ENCODE results near the gene UBL4B.

The UBL4B gene

DNA sequence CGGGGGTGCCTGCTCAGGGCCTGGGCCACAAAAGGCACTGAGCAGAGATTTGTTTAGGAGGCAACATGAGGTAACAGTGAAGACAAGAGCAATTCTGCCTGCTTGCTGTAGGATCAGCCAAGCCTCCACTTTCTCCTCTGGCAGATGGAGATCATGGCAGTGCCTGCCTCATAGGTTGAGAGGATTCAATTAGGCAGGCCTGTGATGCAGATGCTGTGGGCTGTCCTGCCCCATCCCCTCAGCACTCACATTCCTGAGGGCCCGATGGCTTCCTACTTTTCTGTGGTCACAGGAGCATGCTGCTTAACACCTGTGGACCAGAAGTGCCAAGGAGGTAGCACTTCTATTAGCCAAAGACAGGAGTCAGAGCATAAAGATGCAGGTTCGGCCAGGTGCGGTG, 1.2 kb upstream of the UBL4B start:
- H3K27ac ChIP-seq (ENCODE audit: low read depth, low read length): no peak overlapping the region
- no peaks in the 10 kb centered on the region for H3F3A ChIP-seq (ENCODE audit: insufficient read depth)
- H3K79me2 ChIP-seq (ENCODE audit: insufficient read depth, low read length): no peaks in the 10 kb centered on the region
- H2AFZ ChIP-seq (ENCODE audit: low read depth, low read length, severe bottlenecking): no peak overlapping the region
- no peak overlapping the region for H3K9ac ChIP-seq (ENCODE audit: low read length)
- no peaks in the 10 kb centered on the region for H3K9me3 ChIP-seq (ENCODE audit: insufficient read depth, low read length)
- no peak overlapping the region for H3K4me3 ChIP-seq (ENCODE audit: insufficient read depth, low read length, poor library complexity, severe bottlenecking)
- no peaks in the 10 kb centered on the region for H3K9me2 ChIP-seq (replicated peaks; ENCODE audit: insufficient read depth, low read length)
- no peak overlapping the region for H3K4me2 ChIP-seq (ENCODE audit: low read depth, low read length, poor library complexity, severe bottlenecking)
- no peaks in the 10 kb centered on the region for H3K36me3 ChIP-seq (ENCODE audit: low read length)
- no peaks in the 10 kb centered on the region for H4K20me1 ChIP-seq (ENCODE audit: low read depth, low read length)
- no peaks in the 10 kb centered on the region for H3K27me3 ChIP-seq (ENCODE audit: low read length)
- TF ChIP-seq EZH2phosphoT487 (conservative IDR thresholded peaks at IDR 0.05; ENCODE audit: low read length): no peak
- TF ChIP-seq, protein P1, sequence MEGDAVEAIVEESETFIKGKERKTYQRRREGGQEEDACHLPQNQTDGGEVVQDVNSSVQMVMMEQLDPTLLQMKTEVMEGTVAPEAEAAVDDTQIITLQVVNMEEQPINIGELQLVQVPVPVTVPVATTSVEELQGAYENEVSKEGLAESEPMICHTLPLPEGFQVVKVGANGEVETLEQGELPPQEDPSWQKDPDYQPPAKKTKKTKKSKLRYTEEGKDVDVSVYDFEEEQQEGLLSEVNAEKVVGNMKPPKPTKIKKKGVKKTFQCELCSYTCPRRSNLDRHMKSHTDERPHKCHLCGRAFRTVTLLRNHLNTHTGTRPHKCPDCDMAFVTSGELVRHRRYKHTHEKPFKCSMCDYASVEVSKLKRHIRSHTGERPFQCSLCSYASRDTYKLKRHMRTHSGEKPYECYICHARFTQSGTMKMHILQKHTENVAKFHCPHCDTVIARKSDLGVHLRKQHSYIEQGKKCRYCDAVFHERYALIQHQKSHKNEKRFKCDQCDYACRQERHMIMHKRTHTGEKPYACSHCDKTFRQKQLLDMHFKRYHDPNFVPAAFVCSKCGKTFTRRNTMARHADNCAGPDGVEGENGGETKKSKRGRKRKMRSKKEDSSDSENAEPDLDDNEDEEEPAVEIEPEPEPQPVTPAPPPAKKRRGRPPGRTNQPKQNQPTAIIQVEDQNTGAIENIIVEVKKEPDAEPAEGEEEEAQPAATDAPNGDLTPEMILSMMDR (IDR thresholded peaks at IDR 0.05; ENCODE audit: insufficient read depth, low read length, poor library complexity, severe bottlenecking): no peak

DNA sequence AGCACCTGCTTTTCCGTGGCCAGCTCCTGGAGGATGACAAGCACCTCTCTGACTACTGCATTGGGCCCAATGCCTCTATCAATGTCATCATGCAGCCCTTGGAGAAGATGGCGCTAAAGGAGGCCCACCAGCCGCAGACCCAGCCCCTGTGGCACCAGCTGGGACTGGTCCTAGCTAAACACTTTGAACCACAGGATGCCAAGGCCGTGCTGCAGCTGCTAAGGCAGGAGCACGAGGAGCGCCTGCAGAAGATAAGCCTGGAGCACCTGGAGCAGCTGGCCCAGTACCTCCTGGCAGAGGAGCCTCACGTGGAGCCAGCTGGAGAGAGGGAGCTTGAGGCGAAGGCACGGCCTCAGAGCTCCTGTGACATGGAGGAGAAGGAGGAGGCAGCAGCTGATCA, 413 bp downstream of the UBL4B start:
- no peak overlapping the region for H3K27ac ChIP-seq (ENCODE audit: low read depth, low read length)
- H3K9me3 ChIP-seq (ENCODE audit: insufficient read depth, low read length): no peaks in the 10 kb centered on the region
- H2AFZ ChIP-seq (ENCODE audit: low read depth, low read length, severe bottlenecking): no peak overlapping the region
- no peak overlapping the region for H3K9ac ChIP-seq (ENCODE audit: low read length)
- H3K36me3 ChIP-seq (ENCODE audit: low read length): no peaks in the 10 kb centered on the region
- no peak overlapping the region for H3K4me3 ChIP-seq (ENCODE audit: insufficient read depth, low read length, poor library complexity, severe bottlenecking)
- no peaks in the 10 kb centered on the region for H3K79me2 ChIP-seq (ENCODE audit: insufficient read depth, low read length)
- H3K9me2 ChIP-seq (replicated peaks; ENCODE audit: insufficient read depth, low read length): no peaks in the 10 kb centered on the region
- H3F3A ChIP-seq (ENCODE audit: insufficient read depth): no peaks in the 10 kb centered on the region
- no peaks in the 10 kb centered on the region for H4K20me1 ChIP-seq (ENCODE audit: low read depth, low read length)
- H3K4me2 ChIP-seq (ENCODE audit: low read depth, low read length, poor library complexity, severe bottlenecking): no peak overlapping the region
- TF ChIP-seq EZH2phosphoT487 (conservative IDR thresholded peaks at IDR 0.05; ENCODE audit: low read length): no peak
- TF ChIP-seq, protein P1 (IDR thresholded peaks at IDR 0.05; ENCODE audit: insufficient read depth, low read length, poor library complexity, severe bottlenecking): no peak
- no peaks in the 10 kb centered on the region for H3K27me3 ChIP-seq (ENCODE audit: low read length)

DNA sequence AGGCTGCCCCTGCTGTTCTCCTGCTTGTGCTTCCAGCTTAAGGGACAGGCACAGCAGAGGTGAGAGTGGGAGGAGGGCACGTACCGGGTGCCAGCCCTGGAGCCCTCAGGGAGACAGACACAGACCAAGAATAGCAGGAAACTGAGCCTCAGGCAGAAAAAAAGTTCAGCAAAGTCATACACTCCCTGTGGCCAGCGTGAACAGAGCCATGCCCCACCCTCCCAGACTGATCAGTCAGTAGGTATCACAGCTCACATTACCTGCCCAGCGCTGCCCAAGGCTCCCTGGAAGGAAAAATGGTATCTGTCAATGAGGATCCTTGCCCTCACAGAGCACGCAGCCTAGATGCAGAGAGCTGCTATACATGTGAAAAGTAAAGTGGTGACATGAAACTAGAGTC, 1.3 kb downstream of the UBL4B start:
- Histone ChIP-seq H3K9me2 (replicated peaks; ENCODE audit: insufficient read depth, low read length) (no peaks in the 10 kb centered on the region), H3K4me3 (ENCODE audit: insufficient read depth, low read length, poor library complexity, severe bottlenecking) (no peak overlapping the region), H3K4me2 (ENCODE audit: low read depth, low read length, poor library complexity, severe bottlenecking) (no peak overlapping the region)

More for the DNA sequence above, 1.3 kb downstream of the UBL4B start:
- no peaks in the 10 kb centered on the region for H3K36me3 ChIP-seq (ENCODE audit: low read length)
- no peaks in the 10 kb centered on the region for H3K79me2 ChIP-seq (ENCODE audit: insufficient read depth, low read length)
- H3K9ac ChIP-seq (ENCODE audit: low read length): no peak overlapping the region
- H4K20me1 ChIP-seq (ENCODE audit: low read depth, low read length): no peaks in the 10 kb centered on the region
- H3K27ac ChIP-seq (ENCODE audit: low read depth, low read length): no peak overlapping the region
- no peaks in the 10 kb centered on the region for H3K27me3 ChIP-seq (ENCODE audit: low read length)
- H3F3A ChIP-seq (ENCODE audit: insufficient read depth): no peaks in the 10 kb centered on the region
- H2AFZ ChIP-seq (ENCODE audit: low read depth, low read length, severe bottlenecking): no peak overlapping the region
- no peaks in the 10 kb centered on the region for H3K9me3 ChIP-seq (ENCODE audit: insufficient read depth, low read length)
- TF ChIP-seq EZH2phosphoT487 (conservative IDR thresholded peaks at IDR 0.05; ENCODE audit: low read length): no peak
- TF ChIP-seq, protein P1 (IDR thresholded peaks at IDR 0.05; ENCODE audit: insufficient read depth, low read length, poor library complexity, severe bottlenecking): no peak

Data from SU-DHL-6 (cell line).